ENCODE measurements around the gene TAC3. TPM values are rescaled to one million over a fixed set of nuclear protein-coding genes. Genes with fewer than 3 reads are reported as not detected.
"Not testable (repeated sequence)": the region's sequence is repeated elsewhere in the genome, so short reads cannot be mapped to it uniquely, and the experiment has no call there.

The TAC3 gene
- total and polyA plus RNA-seq, 2 donors, result 2.6 to 21.2 TPM

GRCh38 chr12:57027011-57027804 is 10.9 kb upstream of the TAC3 start:
- Histone ChIP-seq H3K27ac (ENCODE audit: low read depth) (no peak overlapping the region), H3K36me3 (ENCODE audit: insufficient read depth) (no peaks in the 10 kb centered on the region), H3K4me3 (ENCODE audit: low read depth, low read length) (no peak overlapping the region), H3K4me1 (ENCODE audit: insufficient read depth) (no peaks in the 10 kb centered on the region)
- WGBS, result 58% methylated on average over 13 of the region's 13 CpGs
- no peak for DNase-seq (ENCODE audit: extremely low spot score)

GRCh38 chr12:57025196-57025595 is 8.9 kb upstream of the TAC3 start:
- Histone ChIP-seq H3K27ac (ENCODE audit: low read depth) (no peak overlapping the region), H3K36me3 (ENCODE audit: insufficient read depth) (no peaks in the 10 kb centered on the region), H3K4me1 (ENCODE audit: insufficient read depth) (no peaks in the 10 kb centered on the region), H3K4me3 (ENCODE audit: low read depth, low read length) (no peak overlapping the region)
- 68% methylated on average over 2 of the region's 2 CpGs for WGBS
- no peak for DNase-seq (ENCODE audit: extremely low spot score)

GRCh38 chr12:57022324-57022723 is 6.0 kb upstream of the TAC3 start:
- H3K4me1 ChIP-seq (ENCODE audit: insufficient read depth); DNase-seq (ENCODE audit: extremely low spot score); H3K4me3 ChIP-seq (ENCODE audit: low read depth, low read length); H3K36me3 ChIP-seq (ENCODE audit: insufficient read depth); H3K27ac ChIP-seq (ENCODE audit: low read depth): not testable (repeated sequence)
- 69% methylated on average over 5 of the region's 5 CpGs for WGBS

GRCh38 chr12:57019983-57020719 is 3.8 kb upstream of the TAC3 start:
- H3K36me3 ChIP-seq (ENCODE audit: insufficient read depth), result no peaks in the 10 kb centered on the region
- no peaks in the 10 kb centered on the region for H3K4me1 ChIP-seq (ENCODE audit: insufficient read depth)
- WGBS, result 89% methylated on average over 9 of the region's 9 CpGs
- DNase-seq (ENCODE audit: extremely low spot score), result no peak
- H3K27ac ChIP-seq (ENCODE audit: low read depth), result no peak overlapping the region
- H3K4me3 ChIP-seq (ENCODE audit: low read depth, low read length), result no peak overlapping the region

GRCh38 chr12:57018906-57019305 is 2.6 kb upstream of the TAC3 start:
- H3K27ac ChIP-seq (ENCODE audit: low read depth), result no peak overlapping the region

GRCh38 chr12:57018353-57018752 is 2.0 kb upstream of the TAC3 start:
- not testable (repeated sequence) for H3K27ac ChIP-seq (ENCODE audit: low read depth); DNase-seq (ENCODE audit: extremely low spot score)

More at GRCh38 chr12:57018906-57019305, 2.6 kb upstream of the TAC3 start:
- Histone ChIP-seq H3K4me3 (ENCODE audit: low read depth, low read length) (no peak overlapping the region), H3K36me3 (ENCODE audit: insufficient read depth) (no peaks in the 10 kb centered on the region), H3K4me1 (ENCODE audit: insufficient read depth) (no peaks in the 10 kb centered on the region)
- 87% methylated on average over 1 of the region's 1 CpG for WGBS
- no peak for DNase-seq (ENCODE audit: extremely low spot score)

GRCh38 chr12:57012600-57013465 is 3.5 kb downstream of the TAC3 start:
- no peak overlapping the region for H3K4me3 ChIP-seq (ENCODE audit: low read depth, low read length)
- H3K4me1 ChIP-seq (ENCODE audit: insufficient read depth), result no peaks in the 10 kb centered on the region
- DNase-seq (ENCODE audit: extremely low spot score), result no peak
- no peaks in the 10 kb centered on the region for H3K36me3 ChIP-seq (ENCODE audit: insufficient read depth)
- no peak overlapping the region for H3K27ac ChIP-seq (ENCODE audit: low read depth)
- WGBS, result 77% methylated on average over 7 of the region's 7 CpGs

More at GRCh38 chr12:57018353-57018752, 2.0 kb upstream of the TAC3 start:
- H3K4me1 ChIP-seq (ENCODE audit: insufficient read depth); H3K4me3 ChIP-seq (ENCODE audit: low read depth, low read length); H3K36me3 ChIP-seq (ENCODE audit: insufficient read depth): not testable (repeated sequence)
- 82% methylated on average over 5 of the region's 5 CpGs for WGBS

- no peaks in the 10 kb centered on the region for H3K36me3 ChIP-seq (ENCODE audit: insufficient read depth)
- H3K27ac ChIP-seq (ENCODE audit: low read depth), result no peak overlapping the region
- no peak for DNase-seq (ENCODE audit: extremely low spot score)
- H3K4me1 ChIP-seq (ENCODE audit: insufficient read depth), result no peaks in the 10 kb centered on the region
- H3K4me3 ChIP-seq (ENCODE audit: low read depth, low read length), result no peak overlapping the region
- 65% methylated on average over 12 of the region's 12 CpGs for WGBS
Measured at GRCh38 chr12:57011438-57012424, 4.6 kb downstream of the TAC3 start.

- DNase-seq (ENCODE audit: extremely low spot score), result no peak
- Histone ChIP-seq H3K36me3 (ENCODE audit: insufficient read depth) (no peaks in the 10 kb centered on the region), H3K4me3 (ENCODE audit: low read depth, low read length) (no peak overlapping the region), H3K27ac (ENCODE audit: low read depth) (no peak overlapping the region), H3K4me1 (ENCODE audit: insufficient read depth) (no peaks in the 10 kb centered on the region)
- WGBS, result 71% methylated on average over 4 of the region's 4 CpGs
Measured at GRCh38 chr12:57010627-57011247, 5.6 kb downstream of the TAC3 start.

GRCh38 chr12:57009949-57010626 is 6.2 kb downstream of the TAC3 start:
- no peak overlapping the region for H3K4me3 ChIP-seq (ENCODE audit: low read depth, low read length)
- WGBS, result 92% methylated on average over 5 of the region's 5 CpGs
- no peaks in the 10 kb centered on the region for H3K36me3 ChIP-seq (ENCODE audit: insufficient read depth)
- no peaks in the 10 kb centered on the region for H3K4me1 ChIP-seq (ENCODE audit: insufficient read depth)
- DNase-seq (ENCODE audit: extremely low spot score), result no peak
- H3K27ac ChIP-seq (ENCODE audit: low read depth), result no peak overlapping the region

GRCh38 chr12:57008178-57008577 is 8.2 kb downstream of the TAC3 start:
- Histone ChIP-seq H3K27ac (ENCODE audit: low read depth) (no peak overlapping the region), H3K36me3 (ENCODE audit: insufficient read depth) (no peaks in the 10 kb centered on the region), H3K4me3 (ENCODE audit: low read depth, low read length) (no peak overlapping the region), H3K4me1 (ENCODE audit: insufficient read depth) (no peaks in the 10 kb centered on the region)
- DNase-seq (ENCODE audit: extremely low spot score), result peak; percentile 53
